HepG2 (cell line): ENCODE measurements around the gene TH. TPM values are rescaled to one million over a fixed set of nuclear protein-coding genes. Genes with fewer than 3 reads are reported as not detected.
A peak's percentile ranks its signal among the peaks of the same experiment; 100 is the strongest.

Experiments
- ATF7-NPFF ChIP-seq: sonication (generic); formaldehyde crosslinking; IDR thresholded peaks from 2 replicates; pipeline ENCODE4 v1.8.1; 2023; ENCODE audit warnings: mild to moderate bottlenecking, low read depth, missing genetic modification reagents, moderate library complexity
- ELF1 ChIP-seq: sonication (generic); formaldehyde crosslinking; IDR thresholded peaks from 2 replicates; pipeline ENCODE4 v1.4.0; 2020; ENCODE audit warnings: missing genetic modification reagents
- HOXA3 ChIP-seq: sonication (generic); formaldehyde crosslinking; IDR thresholded peaks from 2 replicates; pipeline ENCODE4 v1.5.0; 2020; ENCODE audit warnings: missing genetic modification reagents
- HOXD1 ChIP-seq: sonication (generic); formaldehyde crosslinking; IDR thresholded peaks from 2 replicates; pipeline ENCODE4 v1.5.0; 2020; ENCODE audit warnings: missing genetic modification reagents
- MYC ChIP-seq: sonication (generic); formaldehyde crosslinking; IDR thresholded peaks from 2 replicates; pipeline ENCODE4 v1.9.0; 2021; ENCODE audit warnings: missing genetic modification reagents, borderline replicate concordance
- NFE2 ChIP-seq: sonication (generic); formaldehyde crosslinking; IDR thresholded peaks from 2 replicates; pipeline ENCODE4 v1.4.0; 2020; ENCODE audit warnings: missing genetic modification reagents
- PAF1 ChIP-seq: IDR thresholded peaks from 2 replicates; pipeline ENCODE4 v1.6.1; 2016; ENCODE audit warnings: missing genetic modification reagents, missing compliant biosample characterization
- RBFOX2 ChIP-seq: fragments of 200-400 bp; formaldehyde crosslinking; IDR thresholded peaks from 2 replicates; pipeline ENCODE4 v1.6.1; 2017; ENCODE audit warnings: low read depth, mild to moderate bottlenecking, low read length
- SMYD3 ChIP-seq: sonication (generic); formaldehyde crosslinking; IDR thresholded peaks from 2 replicates; pipeline ENCODE4 v1.8.1; 2023; ENCODE audit warnings: mild to moderate bottlenecking, missing genetic modification reagents
- TARDBP ChIP-seq: sonication (generic); formaldehyde crosslinking; IDR thresholded peaks from 2 replicates; pipeline ENCODE4 v1.8.0; 2022; ENCODE audit warnings: mild to moderate bottlenecking, missing genetic modification reagents
- ZC3H13 ChIP-seq: sonication (generic); formaldehyde crosslinking; IDR thresholded peaks from 2 replicates; pipeline ENCODE4 v1.8.1; 2023; ENCODE audit warnings: mild to moderate bottlenecking, missing genetic modification reagents, moderate library complexity
- ZNF143 ChIP-seq: sonication (generic); formaldehyde crosslinking; IDR thresholded peaks from 2 replicates; pipeline ENCODE4 v1.4.0; 2020; ENCODE audit warnings: missing genetic modification reagents
- ZNF160 ChIP-seq: sonication (generic); formaldehyde crosslinking; IDR thresholded peaks from 2 replicates; pipeline ENCODE4 v1.8.0; 2022; ENCODE audit warnings: mild to moderate bottlenecking, inconsistent platforms, missing genetic modification reagents
- ZNF446 ChIP-seq: sonication (generic); formaldehyde crosslinking; IDR thresholded peaks from 2 replicates; pipeline ENCODE4 v1.5.0; 2020; ENCODE audit warnings: mild to moderate bottlenecking, missing genetic modification reagents
- ZNF709 ChIP-seq: sonication (generic); formaldehyde crosslinking; IDR thresholded peaks from 2 replicates; pipeline ENCODE4 v1.5.0; 2020; ENCODE audit warnings: mild to moderate bottlenecking, missing genetic modification reagents
- ZSCAN12 ChIP-seq: sonication (generic); formaldehyde crosslinking; IDR thresholded peaks from 2 replicates; pipeline ENCODE4 v1.9.0; 2021; ENCODE audit warnings: mild to moderate bottlenecking, missing genetic modification reagents
- polyA plus RNA-seq, 8 experiments: library from polyadenylated mRNA; depleted of rRNA in 3 of 8; stranded (reverse) in 7 of 8; unstranded in 1 of 8; fragments of >200 nt; fragmentation: Illumina TruSeq in 4 of 8; extraction: Trizol in 4 of 8; gene quantifications; 2 replicates each; pipeline versions ENCODE4 v1.2.1 to v1.2.3, GENCODE V29; 2011 to 2016; ENCODE audit warnings: low read depth in 4 of 8, missing spikeins in 1 of 8, mixed read lengths in 1 of 8; ENCODE audit not compliant: insufficient read depth in 1 of 8
- total RNA-seq, 5 experiments: library from RNA; depleted of rRNA; stranded (reverse); fragments of >200 nt; fragmentation: Illumina TruSeq; extraction: Trizol; gene quantifications; 2 replicates each; pipeline ENCODE4 v1.2.3, GENCODE V29; 2016; ENCODE audit warnings: low read depth in 1 of 5
- TF ChIP-seq, protein P1 (sequence below), 2 experiments: fragments of 450-650 bp in 1 of 2; sonication (generic) in 1 of 2; formaldehyde crosslinking in 1 of 2; IDR thresholded peaks; 2 replicates each; pipeline versions ENCODE4 v1.6.1 to v1.8.0; 2016 to 2022; ENCODE audit warnings: antibody characterized with exemption in 1 of 2, mild to moderate bottlenecking in 1 of 2, missing genetic modification reagents in 1 of 2
- TF ChIP-seq, protein P2 (sequence below): sonication (generic); formaldehyde crosslinking; IDR thresholded peaks from 2 replicates; pipeline ENCODE4 v1.5.1; 2020; ENCODE audit warnings: missing genetic modification reagents, mild to moderate bottlenecking, borderline replicate concordance

Gene TH
- total and polyA plus RNA-seq, 2 of the 13 experiments (the other 11 are each of a cell fraction or from before 2014, with no cell fraction given), result 0.36 TPM; not detected in 1

DNA sequence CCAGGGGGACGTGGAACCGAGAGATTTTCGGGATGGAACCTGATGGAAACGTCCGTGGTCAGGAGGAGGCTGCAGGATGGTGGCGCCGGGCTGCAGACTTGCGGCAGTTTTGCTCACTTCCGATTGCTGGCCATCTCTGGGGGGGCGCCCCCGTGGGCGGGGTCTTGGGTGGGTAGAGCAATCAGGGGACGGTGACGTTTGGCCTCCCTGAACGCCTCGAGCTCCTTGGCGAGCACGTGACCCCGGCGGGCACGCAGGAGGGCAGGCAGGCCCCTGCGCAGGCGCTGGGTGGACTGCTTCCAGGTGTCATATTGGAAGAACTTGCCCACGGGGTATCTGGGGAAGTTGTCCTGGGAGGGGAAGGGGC is 38.8 kb downstream of the TH start (continued):
- TF ChIP-seq, protein P1, sequence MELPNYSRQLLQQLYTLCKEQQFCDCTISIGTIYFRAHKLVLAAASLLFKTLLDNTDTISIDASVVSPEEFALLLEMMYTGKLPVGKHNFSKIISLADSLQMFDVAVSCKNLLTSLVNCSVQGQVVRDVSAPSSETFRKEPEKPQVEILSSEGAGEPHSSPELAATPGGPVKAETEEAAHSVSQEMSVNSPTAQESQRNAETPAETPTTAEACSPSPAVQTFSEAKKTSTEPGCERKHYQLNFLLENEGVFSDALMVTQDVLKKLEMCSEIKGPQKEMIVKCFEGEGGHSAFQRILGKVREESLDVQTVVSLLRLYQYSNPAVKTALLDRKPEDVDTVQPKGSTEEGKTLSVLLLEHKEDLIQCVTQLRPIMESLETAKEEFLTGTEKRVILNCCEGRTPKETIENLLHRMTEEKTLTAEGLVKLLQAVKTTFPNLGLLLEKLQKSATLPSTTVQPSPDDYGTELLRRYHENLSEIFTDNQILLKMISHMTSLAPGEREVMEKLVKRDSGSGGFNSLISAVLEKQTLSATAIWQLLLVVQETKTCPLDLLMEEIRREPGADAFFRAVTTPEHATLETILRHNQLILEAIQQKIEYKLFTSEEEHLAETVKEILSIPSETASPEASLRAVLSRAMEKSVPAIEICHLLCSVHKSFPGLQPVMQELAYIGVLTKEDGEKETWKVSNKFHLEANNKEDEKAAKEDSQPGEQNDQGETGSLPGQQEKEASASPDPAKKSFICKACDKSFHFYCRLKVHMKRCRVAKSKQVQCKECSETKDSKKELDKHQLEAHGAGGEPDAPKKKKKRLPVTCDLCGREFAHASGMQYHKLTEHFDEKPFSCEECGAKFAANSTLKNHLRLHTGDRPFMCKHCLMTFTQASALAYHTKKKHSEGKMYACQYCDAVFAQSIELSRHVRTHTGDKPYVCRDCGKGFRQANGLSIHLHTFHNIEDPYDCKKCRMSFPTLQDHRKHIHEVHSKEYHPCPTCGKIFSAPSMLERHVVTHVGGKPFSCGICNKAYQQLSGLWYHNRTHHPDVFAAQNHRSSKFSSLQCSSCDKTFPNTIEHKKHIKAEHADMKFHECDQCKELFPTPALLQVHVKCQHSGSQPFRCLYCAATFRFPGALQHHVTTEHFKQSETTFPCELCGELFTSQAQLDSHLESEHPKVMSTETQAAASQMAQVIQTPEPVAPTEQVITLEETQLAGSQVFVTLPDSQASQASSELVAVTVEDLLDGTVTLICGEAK (IDR thresholded peaks at IDR 0.05), result no peak
- TF ChIP-seq, protein P1 (CRISPR knock-in tag; IDR thresholded peaks at IDR 0.05), result peak; percentile 3; the same call in 1 of the 2 replicates
- TF ChIP-seq TARDBP (CRISPR knock-in tag), result no peak
- TF ChIP-seq NFE2 (CRISPR knock-in tag), result no peak
- TF ChIP-seq HOXA3, result peak; percentile 47; the same call in 1 of the 2 replicates
- 0 out of 2 replicates have a peak, but pooled peaks have one; percentile 0 for TF ChIP-seq ZNF446
- TF ChIP-seq PAF1 (CRISPR knock-in tag), result peak; percentile 52; the same call in 1 of the 2 replicates
- 0 out of 2 replicates have a peak, but pooled peaks have one; percentile 60 for TF ChIP-seq ZSCAN12 (CRISPR knock-in tag)
- TF ChIP-seq SMYD3 (CRISPR knock-in tag), result peak; percentile 12; the same call in 1 of the 2 replicates
- TF ChIP-seq ZC3H13 (CRISPR knock-in tag), result peak; percentile 15; the same call in 1 of the 2 replicates
- TF ChIP-seq ZNF709 (CRISPR knock-in tag), result 0 out of 2 replicates have a peak, but pooled peaks have one; percentile 50
- TF ChIP-seq ELF1 (CRISPR knock-in tag), result no peak
- 0 out of 2 replicates have a peak, but pooled peaks have one; percentile 7 for TF ChIP-seq MYC (CRISPR knock-in tag)
- TF ChIP-seq RBFOX2, result peak; percentile 86
- TF ChIP-seq ZNF160 (CRISPR knock-in tag), result no peak
- TF ChIP-seq ZNF143, result no peak
- TF ChIP-seq ATF7-NPFF (CRISPR knock-in tag), result peak; percentile 46; the same call in 1 of the 2 replicates
- TF ChIP-seq HOXD1 (CRISPR knock-in tag), result 0 out of 2 replicates have a peak, but pooled peaks have one; percentile 37
- TF ChIP-seq, protein P2, sequence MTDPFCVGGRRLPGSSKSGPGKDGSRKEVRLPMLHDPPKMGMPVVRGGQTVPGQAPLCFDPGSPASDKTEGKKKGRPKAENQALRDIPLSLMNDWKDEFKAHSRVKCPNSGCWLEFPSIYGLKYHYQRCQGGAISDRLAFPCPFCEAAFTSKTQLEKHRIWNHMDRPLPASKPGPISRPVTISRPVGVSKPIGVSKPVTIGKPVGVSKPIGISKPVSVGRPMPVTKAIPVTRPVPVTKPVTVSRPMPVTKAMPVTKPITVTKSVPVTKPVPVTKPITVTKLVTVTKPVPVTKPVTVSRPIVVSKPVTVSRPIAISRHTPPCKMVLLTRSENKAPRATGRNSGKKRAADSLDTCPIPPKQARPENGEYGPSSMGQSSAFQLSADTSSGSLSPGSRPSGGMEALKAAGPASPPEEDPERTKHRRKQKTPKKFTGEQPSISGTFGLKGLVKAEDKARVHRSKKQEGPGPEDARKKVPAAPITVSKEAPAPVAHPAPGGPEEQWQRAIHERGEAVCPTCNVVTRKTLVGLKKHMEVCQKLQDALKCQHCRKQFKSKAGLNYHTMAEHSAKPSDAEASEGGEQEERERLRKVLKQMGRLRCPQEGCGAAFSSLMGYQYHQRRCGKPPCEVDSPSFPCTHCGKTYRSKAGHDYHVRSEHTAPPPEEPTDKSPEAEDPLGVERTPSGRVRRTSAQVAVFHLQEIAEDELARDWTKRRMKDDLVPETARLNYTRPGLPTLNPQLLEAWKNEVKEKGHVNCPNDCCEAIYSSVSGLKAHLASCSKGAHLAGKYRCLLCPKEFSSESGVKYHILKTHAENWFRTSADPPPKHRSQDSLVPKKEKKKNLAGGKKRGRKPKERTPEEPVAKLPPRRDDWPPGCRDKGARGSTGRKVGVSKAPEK, result peak; percentile 83; the same call in 1 of the 2 replicates
